EH (cell line): ENCODE measurements around the gene RAPGEF1.

Experiments used
- DNase-seq: peaks from one replicate; pipeline ENCODE4 v3.0.0-alpha.2; 2015; ENCODE audit warnings: low read depth

The RAPGEF1 gene

GRCh38 chr9:131603711-131604439 lies 136.0 kb downstream of the RAPGEF1 start:
- no peak for DNase-seq

GRCh38 chr9:131603199-131603598 lies 136.7 kb downstream of the RAPGEF1 start:
- DNase-seq = no peak

GRCh38 chr9:131601683-131602181 lies 138.1 kb downstream of the RAPGEF1 start:
- DNase-seq = no peak

- no peak for DNase-seq
Measured at GRCh38 chr9:131598121-131598520, 141.8 kb downstream of the RAPGEF1 start.

GRCh38 chr9:131597246-131597645 lies 142.6 kb downstream of the RAPGEF1 start:
- no peak for DNase-seq

- no peak for DNase-seq
Measured at GRCh38 chr9:131596430-131596743, 143.5 kb downstream of the RAPGEF1 start.

- DNase-seq = no peak
Measured at GRCh38 chr9:131595696-131596429, 144.0 kb downstream of the RAPGEF1 start.

- DNase-seq = no peak
Measured at GRCh38 chr9:131594906-131595665, 144.8 kb downstream of the RAPGEF1 start.

GRCh38 chr9:131593936-131594665 lies 145.8 kb downstream of the RAPGEF1 start:
- no peak for DNase-seq

- peak; percentile 11 for DNase-seq
Measured at GRCh38 chr9:131593091-131593820, 146.6 kb downstream of the RAPGEF1 start.

GRCh38 chr9:131591845-131592208 lies 148.0 kb downstream of the RAPGEF1 start:
- no peak for DNase-seq

GRCh38 chr9:131590907-131591844 lies 148.7 kb downstream of the RAPGEF1 start:
- DNase-seq = peak; percentile 82

GRCh38 chr9:131590449-131590848 lies 149.4 kb downstream of the RAPGEF1 start:
- no peak for DNase-seq

- no peak for DNase-seq
Measured at GRCh38 chr9:131589993-131590392, 149.9 kb downstream of the RAPGEF1 start.

- no peak for DNase-seq
Measured at GRCh38 chr9:131589124-131589711, 150.7 kb downstream of the RAPGEF1 start.

GRCh38 chr9:131588396-131588795 lies 151.5 kb downstream of the RAPGEF1 start:
- DNase-seq = no peak

- no peak for DNase-seq
Measured at GRCh38 chr9:131587906-131588305, 152.0 kb downstream of the RAPGEF1 start.

GRCh38 chr9:131587331-131587730 lies 152.5 kb downstream of the RAPGEF1 start:
- no peak for DNase-seq

GRCh38 chr9:131585375-131585774 lies 154.5 kb downstream of the RAPGEF1 start:
- DNase-seq = peak; percentile 44

GRCh38 chr9:131584858-131585257 lies 155.0 kb downstream of the RAPGEF1 start:
- DNase-seq = no peak
